Liver (tissue), 9 donors: Measurements from ENCODE around the gene TUBA3D. TPM values are rescaled to one million over a fixed set of nuclear protein-coding genes. Genes with fewer than 3 reads are reported as not detected.
A peak's percentile ranks its signal among the peaks of the same experiment; 100 is the strongest.
"Not testable (repeated sequence)": the region's sequence is repeated elsewhere in the genome, so short reads cannot be mapped to it uniquely, and the experiment has no call there.

Experiments
- DNase-seq: peaks from one replicate; pipeline ENCODE4 v3.0.0-alpha.2; 2017; ENCODE audit warnings: low spot score
- H3K27ac ChIP-seq, 2 donors: one replicate each; pipeline ENCODE4 v1.7.0; 2013; ENCODE audit warnings: inconsistent platforms in 2 of 2, low read length in 2 of 2, control low read depth in 1 of 2, low read depth in 1 of 2, mild to moderate bottlenecking in 1 of 2
- H3K27me3 ChIP-seq, 4 donors: one replicate each; pipeline versions ENCODE4 v1.6.1 to v1.7.0; 2013; ENCODE audit warnings: low read length in 3 of 4, inconsistent platforms in 1 of 4, mild to moderate bottlenecking in 1 of 4, moderate library complexity in 1 of 4; ENCODE audit not compliant: control insufficient read depth in 4 of 4, insufficient read depth in 4 of 4
- H3K36me3 ChIP-seq, 4 donors: one replicate each; pipeline versions ENCODE4 v1.6.1 to v1.7.0; 2013; ENCODE audit warnings: low read length in 3 of 4, mild to moderate bottlenecking in 3 of 4, low read depth in 1 of 4, moderate library complexity in 1 of 4; ENCODE audit not compliant: control insufficient read depth in 4 of 4, insufficient read depth in 3 of 4
- H3K4me1 ChIP-seq, 4 donors: one replicate each; pipeline versions ENCODE4 v1.6.1 to v1.7.0; 2013; ENCODE audit warnings: low read length in 3 of 4, mild to moderate bottlenecking in 3 of 4, moderate library complexity in 1 of 4; ENCODE audit not compliant: control insufficient read depth in 4 of 4, insufficient read depth in 4 of 4
- H3K4me3 ChIP-seq, 3 donors: one replicate each; pipeline versions ENCODE4 v1.6.1 to v1.7.0; 2013; ENCODE audit warnings: low read length in 3 of 3, control low read depth in 1 of 3, low read depth in 1 of 3, mild to moderate bottlenecking in 1 of 3
- H3K9ac ChIP-seq, 2 donors: one replicate each; pipeline ENCODE4 v1.7.0; 2013; ENCODE audit warnings: low read length in 2 of 2, mild to moderate bottlenecking in 2 of 2, moderate library complexity in 2 of 2, control low read depth in 1 of 2, low read depth in 1 of 2
- H3K9me3 ChIP-seq, 4 donors: one replicate each; pipeline versions ENCODE4 v1.6.1 to v1.7.0; 2013; ENCODE audit warnings: low read length in 3 of 4; ENCODE audit not compliant: control insufficient read depth in 4 of 4
- REST ChIP-seq: IDR thresholded peaks from 2 replicates; pipeline ENCODE4 v1.6.1; 2016; ENCODE audit warnings: antibody characterized with exemption, mild to moderate bottlenecking
- YY1 ChIP-seq: IDR thresholded peaks from 2 replicates; pipeline ENCODE4 v1.6.1; 2016; ENCODE audit warnings: antibody characterized with exemption, mild to moderate bottlenecking
- WGBS: extraction: QIAGEN DNeasy Blood & Tissue Kit; methylation state at CpG from one replicate; pipeline ENCODE4 v1.1.7; 2013; 5-methylcytosine and 5-hydroxymethylcytosine counted together
- polyA plus RNA-seq, 2 donors: library from polyadenylated mRNA; stranded (reverse) in 1 of 2; unstranded in 1 of 2; fragments of 200-250 nt in 1 of 2; fragments of >200 nt in 1 of 2; fragmentation: Nextera tagmentation in 1 of 2; extraction: Ambion mirVana in 1 of 2; gene quantifications; one replicate each; pipeline versions ENCODE4 v1.2.1 to v1.2.3, GENCODE V29; 2013 to 2015
- total RNA-seq, 2 donors: library from RNA; depleted of rRNA; stranded (reverse); fragments of >200 nt; gene quantifications; one replicate each; pipeline ENCODE4 v1.2.3, GENCODE V29; 2014
- donor health status: healthy.
- donor health status: healthy.
- donor health status: healthy.
- donor health status: healthy.
- donor health status: healthy.

The TUBA3D gene
- total and polyA plus RNA-seq, 4 donors: 0.08 to 0.15 (median 0.13) TPM

DNA sequence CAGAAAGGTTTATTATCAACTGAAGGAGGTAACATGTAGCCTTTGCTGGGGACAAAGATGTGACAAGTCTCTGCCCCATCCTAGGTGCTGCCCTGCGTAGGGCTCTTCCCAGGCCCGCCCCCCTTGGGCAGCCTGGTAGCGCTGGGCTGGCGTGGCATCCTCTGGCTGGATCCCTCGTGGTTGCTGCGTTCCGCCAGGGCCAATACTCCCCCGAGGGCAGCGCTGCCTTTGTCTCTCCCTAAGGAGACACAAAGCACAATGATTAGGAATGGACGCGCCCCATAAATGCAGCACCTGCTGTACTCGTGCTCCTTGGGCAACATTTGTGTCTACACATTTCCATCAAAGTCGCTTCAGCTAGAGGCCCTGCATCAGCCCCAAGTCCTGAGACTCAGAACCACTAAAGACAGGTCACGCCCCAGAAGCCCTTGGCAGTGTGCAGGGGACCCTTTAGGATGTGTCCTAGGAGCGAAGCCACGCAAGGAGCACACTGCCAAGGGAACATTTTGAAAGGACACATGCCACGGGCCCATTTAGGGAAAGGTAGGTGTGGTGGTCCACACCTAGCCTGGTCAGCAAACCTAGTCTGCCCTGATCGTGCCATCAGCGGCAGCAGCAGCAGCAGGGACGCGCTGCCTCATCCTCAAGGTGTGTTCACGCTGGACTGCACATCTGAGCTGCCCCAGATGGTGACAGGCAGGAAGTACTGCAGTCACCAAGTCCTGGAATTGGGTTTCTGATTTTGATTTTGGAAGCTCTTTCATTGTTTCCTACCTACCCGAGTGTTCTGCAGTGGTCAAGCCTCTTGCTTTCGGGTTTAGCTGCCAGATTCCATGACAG, 8.3 kb downstream of the TUBA3D start:
- H3K27ac ChIP-seq, DNase-seq, H3K9me3 ChIP-seq, H3K4me3 ChIP-seq, H3K27me3 ChIP-seq, H3K9ac ChIP-seq, H3K36me3 ChIP-seq, H3K4me1 ChIP-seq: not testable (repeated sequence)
- 96% methylated on average over 24 of the region's 24 CpGs for WGBS

DNA sequence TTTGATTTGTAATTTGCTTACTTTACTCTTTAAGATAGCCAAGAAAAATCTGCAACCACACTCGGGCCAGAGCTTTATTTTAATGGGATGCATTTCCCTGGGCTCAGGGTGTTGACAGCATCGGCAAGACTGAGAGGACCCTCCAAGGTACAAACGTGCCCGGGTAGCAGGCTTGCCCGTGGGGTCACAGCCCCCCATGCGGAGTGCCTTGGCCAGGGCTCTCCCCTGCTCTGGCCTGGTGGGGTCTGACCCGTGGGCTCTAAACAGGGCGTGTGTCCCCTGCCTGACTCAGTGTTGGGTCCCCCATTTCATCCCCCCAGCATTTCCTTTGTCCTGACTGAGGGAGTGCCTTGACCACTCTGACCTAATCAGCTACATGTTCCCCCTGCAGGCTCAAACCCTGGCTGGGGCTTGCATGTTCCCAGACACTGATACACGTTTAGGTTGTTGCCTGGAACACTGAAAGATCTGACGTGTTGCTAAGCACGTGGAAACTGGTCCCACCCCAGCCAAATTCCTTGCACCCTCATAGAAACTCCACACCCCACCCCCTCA, 9.1 kb downstream of the TUBA3D start:
- H3K9me3 ChIP-seq, H3K27me3 ChIP-seq, H3K27ac ChIP-seq, H3K9ac ChIP-seq, DNase-seq, H3K4me3 ChIP-seq, H3K36me3 ChIP-seq, H3K4me1 ChIP-seq: not testable (repeated sequence)
- 88% methylated on average over 11 of the region's 11 CpGs for WGBS

DNA sequence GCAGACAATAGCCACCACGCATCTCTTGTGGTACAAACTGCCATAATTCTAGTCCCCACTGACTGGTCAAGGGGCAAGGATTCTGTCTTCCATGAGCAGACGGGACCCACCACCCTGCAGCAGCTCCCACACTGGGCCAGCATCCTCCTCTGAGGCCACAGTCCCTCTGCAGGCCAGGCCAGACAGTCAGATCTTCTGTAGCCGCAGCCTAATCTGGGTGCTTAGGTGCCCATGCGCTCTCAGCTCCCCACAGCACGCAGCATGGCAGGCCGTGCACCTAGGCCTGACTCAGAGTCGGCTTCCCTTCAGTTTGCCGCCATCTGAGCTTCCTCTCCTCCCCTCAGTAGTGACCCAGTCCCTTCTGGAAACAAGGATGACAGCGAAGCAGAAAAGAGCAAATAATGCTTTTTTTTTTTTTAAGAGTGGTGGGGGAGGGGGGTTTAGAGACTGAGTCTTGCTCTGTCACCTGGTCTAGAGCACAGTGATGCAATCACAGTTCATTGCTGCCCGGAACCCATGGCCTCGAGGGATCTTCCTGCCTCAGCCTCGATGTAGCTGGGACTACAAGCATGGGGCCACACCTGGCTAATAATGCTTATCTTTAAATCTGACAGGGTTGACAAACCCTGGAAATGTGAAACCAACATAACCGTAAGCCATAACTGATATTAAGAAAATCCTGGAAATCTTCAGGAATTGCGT, 10.4 kb downstream of the TUBA3D start:
- not testable (repeated sequence) for H3K27ac ChIP-seq, H3K9ac ChIP-seq, H3K27me3 ChIP-seq, DNase-seq, H3K4me1 ChIP-seq, H3K4me3 ChIP-seq, H3K36me3 ChIP-seq, H3K9me3 ChIP-seq
- WGBS: 89% methylated on average over 14 of the region's 14 CpGs

- no peak overlapping the region for H3K27ac ChIP-seq
- H3K9ac ChIP-seq: no peak overlapping the region
- TF ChIP-seq REST (no peak), YY1 (no peak)
- no peak for DNase-seq
- H3K27me3 ChIP-seq: no peaks in the 10 kb centered on the region
- WGBS: 89% methylated on average over 14 of the region's 14 CpGs
- no peak overlapping the region for H3K4me3 ChIP-seq
- H3K4me1 ChIP-seq: peaks cover 0 to 7% (median 3%) of the 10 kb centered on the region in 4 donors
- peaks cover 0 to 2% (median 0%) of the 10 kb centered on the region in 4 donors for H3K36me3 ChIP-seq
- no peaks in the 10 kb centered on the region for H3K9me3 ChIP-seq
Observed at GRCh38 chr2:131488306-131489205, 12.6 kb downstream of the TUBA3D start.

DNA sequence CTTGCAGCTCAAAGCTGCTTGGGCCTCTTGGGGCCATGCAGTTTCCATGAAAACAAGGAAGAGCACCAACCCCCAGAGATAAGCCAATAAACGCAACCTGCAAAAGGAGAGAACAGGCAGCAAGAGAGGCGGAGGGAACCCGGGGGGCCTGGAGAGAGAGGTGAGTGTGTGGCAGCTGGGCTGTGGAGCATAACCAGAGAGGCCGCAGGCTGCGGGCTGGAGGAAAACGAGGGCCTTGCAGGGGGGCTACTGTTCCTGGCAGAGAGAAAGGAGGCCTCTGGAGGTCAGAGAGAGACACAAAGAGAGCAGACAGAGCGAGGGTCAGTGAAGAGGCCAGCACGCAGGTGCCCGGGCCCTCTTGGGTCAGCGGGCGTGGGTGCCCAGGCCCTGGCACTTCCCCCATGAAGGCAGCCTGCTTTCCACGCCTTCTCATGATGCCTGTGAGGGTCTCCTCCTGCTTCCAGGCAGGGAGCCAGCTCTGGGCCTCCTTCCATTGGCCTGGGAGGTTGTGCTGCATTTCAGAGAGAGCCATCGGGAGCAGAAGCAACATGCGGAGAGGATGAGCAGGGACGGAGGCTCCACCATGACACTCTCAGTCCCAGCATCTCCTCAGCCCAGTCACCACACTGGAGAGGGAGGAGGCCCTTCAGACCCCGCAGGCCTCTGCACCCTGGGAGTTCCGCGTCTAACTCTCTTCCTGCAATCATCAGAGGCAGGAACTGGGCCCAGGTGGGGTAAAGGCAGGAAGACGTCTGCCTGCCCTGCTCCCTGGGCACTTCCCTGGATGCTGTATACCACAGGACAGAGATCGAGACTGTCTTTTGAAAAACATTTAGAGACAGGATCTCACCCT, 14.9 kb downstream of the TUBA3D start:
- H3K27me3 ChIP-seq, H3K9ac ChIP-seq, H3K36me3 ChIP-seq, DNase-seq, H3K9me3 ChIP-seq, H3K27ac ChIP-seq: not testable (repeated sequence)
- 87% methylated on average over 20 of the region's 20 CpGs for WGBS
- Histone ChIP-seq H3K4me1 (peaks cover 2 to 18% (median 13%) of the 10 kb centered on the region in 4 donors), H3K4me3 (peak overlapping the region in 1 of 3 donors; percentile 88)

DNA sequence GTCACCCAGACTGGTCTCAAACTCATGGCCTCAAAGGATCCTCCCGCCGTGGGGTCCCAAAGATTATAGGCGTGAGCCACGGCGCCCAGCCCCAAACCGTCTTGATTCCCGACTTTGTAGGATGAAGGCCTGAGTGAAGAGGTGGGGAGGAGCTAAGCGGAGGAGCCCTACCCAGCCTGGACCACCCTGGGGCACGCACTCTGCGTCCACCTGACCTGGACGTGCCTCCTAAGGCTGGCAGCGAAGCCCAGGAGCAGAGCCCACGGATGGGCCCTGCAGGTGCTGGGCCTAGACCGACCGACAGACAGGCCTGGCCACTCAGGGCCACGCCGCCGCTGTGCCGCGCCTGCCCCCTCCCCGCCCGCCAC, 15.5 kb downstream of the TUBA3D start:
- not testable (repeated sequence) for H3K27me3 ChIP-seq, H3K9me3 ChIP-seq, H3K36me3 ChIP-seq, H3K9ac ChIP-seq, H3K27ac ChIP-seq, DNase-seq
- Histone ChIP-seq H3K4me3 (peak overlapping the region in 2 of 3 donors; percentile 28 to 88), H3K4me1 (peaks cover 2 to 18% (median 13%) of the 10 kb centered on the region in 4 donors)
- 31% methylated on average over 22 of the region's 22 CpGs for WGBS
